K562 (cell line): Measurements from ENCODE around the gene SUPT3H. TPM values are rescaled to one million over a fixed set of nuclear protein-coding genes. Genes with fewer than 3 reads are reported as not detected.

Source experiments
- ATAC-seq: fragments of 200-7000 bp; cut with Tn5 transposase; 3 replicates; pipeline ENCODE4 v1.9.1; 2020; ENCODE audit warnings: moderate library complexity
- BruUV-seq: library from RNA; stranded (reverse); fragments of 400-500 nt; replicated peaks from 2 replicates; lab custom pipeline; 2021; lab: Mats Ljungman, UMichigan
- CTCF ChIA-PET: fragments of 300-600 bp; formaldehyde crosslinking; extraction: SDS; loops from one replicate; lab custom pipeline; 2021; ENCODE audit warnings: low intra/inter-chr PET ratio; lab: Yijun Ruan, JAX
- POLR2A ChIA-PET: fragments of 300-600, 350-650 bp; sonication (Branson Sonifier 250); formaldehyde crosslinking; extraction: SDS; loops from one replicate; lab custom pipeline; 2021; ENCODE audit warnings: antibody characterized with exemption, inconsistent platforms; lab: Yijun Ruan, JAX
- DNase-seq, 4 experiments: peaks; one replicate each; pipeline versions ENCODE4 v3.0.0 to v3.0.0-alpha.2; 2011 to 2018; ENCODE audit warnings: low spot score in 3 of 4, mixed read lengths in 3 of 4; ENCODE audit errors: extremely low read depth in 1 of 4
- FAIRE-seq: peaks from 2 replicates; lab custom pipeline; 2011; peaks lifted over from hg19 to GRCh38; lab: Jason Lieb, UNC
- H2AFZ ChIP-seq: 2 replicates; pipeline ENCODE4 v1.6.0; 2011; ENCODE audit warnings: low read depth, low read length, control low read depth, inconsistent platforms
- H3K27ac ChIP-seq: fragments of 200-600 bp; 3 replicates; pipeline ENCODE4 v1.8.0; 2011; ENCODE audit warnings: low read depth, mild to moderate bottlenecking, control low read depth, inconsistent platforms, low read length, moderate library complexity, mixed read lengths; ENCODE audit errors: extremely low read depth
- H3K27me3 ChIP-seq, 2 experiments: fragments of 300-600 bp in 1 of 2; 2 replicates in 1 of 2; 3 replicates in 1 of 2; pipeline versions ENCODE4 v1.6.0 to v1.8.0; 2011; ENCODE audit warnings: inconsistent platforms in 2 of 2, low read length in 2 of 2, mild to moderate bottlenecking in 1 of 2, mixed read lengths in 1 of 2, moderate library complexity in 1 of 2; ENCODE audit not compliant: control insufficient read depth in 2 of 2, insufficient read depth in 2 of 2
- H3K36me3 ChIP-seq: fragments of 300-600 bp; 3 replicates; pipeline ENCODE4 v1.8.0; 2011; ENCODE audit warnings: mild to moderate bottlenecking, low read length, inconsistent platforms; ENCODE audit not compliant: control insufficient read depth, insufficient read depth
- H3K4me1 ChIP-seq, 2 experiments: fragments of 200-600 bp in 1 of 2; replicated peaks in 1 of 2; 2 replicates in 1 of 2; 3 replicates in 1 of 2; pipeline versions ENCODE4 v1.5.1 to v1.8.0; 2011; ENCODE audit warnings: inconsistent platforms in 2 of 2, low read length in 2 of 2, mild to moderate bottlenecking in 1 of 2, mixed read lengths in 1 of 2, moderate library complexity in 1 of 2; ENCODE audit not compliant: control insufficient read depth in 2 of 2, insufficient read depth in 2 of 2
- H3K4me2 ChIP-seq: 2 replicates; pipeline ENCODE4 v1.6.1; 2011; ENCODE audit warnings: low read length, control low read depth, inconsistent platforms, mixed read lengths; ENCODE audit not compliant: insufficient read depth
- H3K4me3 ChIP-seq: fragments of 200-600 bp; sonication (generic), shearing (Covaris generic); 2 replicates; pipeline ENCODE4 v1.5.1; 2016; ENCODE audit warnings: control low read depth, inconsistent platforms
- H3K79me2 ChIP-seq: fragments of 200-600 bp; 3 replicates; pipeline ENCODE4 v1.8.0; 2011; ENCODE audit warnings: low read length, inconsistent platforms; ENCODE audit not compliant: control insufficient read depth, insufficient read depth
- H3K9ac ChIP-seq, 2 experiments: 2 replicates each; pipeline versions ENCODE4 v1.6.0 to v1.6.1; 2011; ENCODE audit warnings: low read depth in 2 of 2, low read length in 2 of 2, control low read depth in 1 of 2, inconsistent platforms in 1 of 2, mild to moderate bottlenecking in 1 of 2, mixed read lengths in 1 of 2; ENCODE audit not compliant: insufficient read depth in 1 of 2
- H3K9me1 ChIP-seq: one replicate; pipeline ENCODE4 v1.6.0; 2011; ENCODE audit warnings: inconsistent platforms, mild to moderate bottlenecking, low read length, moderate library complexity; ENCODE audit not compliant: control insufficient read depth, insufficient read depth
- H3K9me3 ChIP-seq: replicated peaks from 2 replicates; pipeline ENCODE4 v1.5.1; 2011; ENCODE audit warnings: low read depth, low read length, inconsistent platforms; ENCODE audit not compliant: control insufficient read depth, insufficient read depth
- H4K20me1 ChIP-seq: replicated peaks from 2 replicates; pipeline ENCODE4 v1.6.1; 2011; ENCODE audit warnings: low read length, inconsistent platforms, mixed read lengths; ENCODE audit not compliant: control insufficient read depth, insufficient read depth
- FOXA3 ChIP-seq, 2 experiments: fragments of 450-650 bp in 1 of 2; sonication (generic) in 1 of 2; formaldehyde crosslinking; IDR thresholded peaks in 1 of 2; conservative IDR thresholded peaks in 1 of 2; 2 replicates each; pipeline versions ENCODE4 v1.4.0 to v1.8.0; 2020 to 2022; ENCODE audit warnings: mild to moderate bottlenecking in 2 of 2, missing genetic modification reagents in 1 of 2
- HDAC2 ChIP-seq: fragments of 450-650 bp; IDR thresholded peaks from 2 replicates; pipeline ENCODE4 v1.6.1; 2016; ENCODE audit warnings: mild to moderate bottlenecking
- HDGF ChIP-seq: fragments of 450-650 bp; IDR thresholded peaks from 2 replicates; pipeline ENCODE4 v1.6.1; 2016
- IFI16 ChIP-seq: fragments of 250-450 bp; sonication (Bioruptor Pico); IDR thresholded peaks from 2 replicates; pipeline ENCODE4 v2.1.2; 2022; ENCODE audit warnings: mild to moderate bottlenecking, inconsistent platforms
- MTF1 ChIP-seq: fragments of 250-450 bp; sonication (Bioruptor Pico); IDR thresholded peaks from 2 replicates; pipeline ENCODE4 v1.9.0; 2021; ENCODE audit warnings: moderate library complexity, mild to moderate bottlenecking, inconsistent platforms, borderline replicate concordance
- POU5F1 ChIP-seq: fragments of 150-350 bp; IDR thresholded peaks from 2 replicates; pipeline ENCODE4 v1.6.1; 2014; ENCODE audit warnings: borderline replicate concordance, low read length, low read depth, mild to moderate bottlenecking; ENCODE audit not compliant: partially characterized antibody
- TEAD2 ChIP-seq: fragments of 450-650 bp; IDR thresholded peaks from 2 replicates; pipeline ENCODE4 v1.6.1; 2016; ENCODE audit warnings: missing genetic modification characterization, control low read depth, missing compliant biosample characterization
- ZNF174 ChIP-seq: fragments of 250-450 bp; sonication (Bioruptor Pico); IDR thresholded peaks from 2 replicates; pipeline ENCODE4 v1.4.0; 2020; ENCODE audit warnings: mild to moderate bottlenecking
- WGBS: fragments of 100-300 bp; shearing (Covaris generic); methylation state at CpG from one replicate; pipeline ENCODE4 v1.1.6; 2016; ENCODE audit warnings: low coverage, mixed read lengths; ENCODE audit not compliant: insufficient coverage; ENCODE audit errors: missing lambda C conversion rate; 5-methylcytosine and 5-hydroxymethylcytosine counted together
- in situ Hi-C: fragments of 300-500 bp; cut with MboI; formaldehyde crosslinking; loops from 4 replicates; pipeline ENCODE4 v1.15.0; 2018; ENCODE audit warnings: inconsistent platforms, mixed read lengths
- intact Hi-C: fragments of 100-400 bp; cut with micrococcal nuclease; formaldehyde crosslinking; loops from 2 replicates; pipeline ENCODE4 v1.14.2; 2022
- polyA plus RNA-seq, 8 experiments: library from polyadenylated mRNA; depleted of rRNA in 4 of 8; stranded (reverse) in 5 of 8; unstranded in 3 of 8; fragments of >200 nt; fragmentation: Nextera tagmentation in 2 of 8; fragmentation: Illumina TruSeq in 1 of 8; extraction: Ambion mirVana in 2 of 8; extraction: Trizol in 1 of 8; gene quantifications; 2 replicates each; pipeline versions ENCODE4 v1.2.1 to v1.2.3, GENCODE V29; 2011 to 2014; ENCODE audit warnings: inconsistent platforms in 1 of 8, missing spikeins in 1 of 8
- total RNA-seq, 7 experiments: library from RNA; depleted of rRNA in 6 of 7; stranded (reverse); fragments of >200 nt in 6 of 7; fragmentation: Illumina TruSeq in 2 of 7; extraction: Trizol in 2 of 7; gene quantifications; 2 replicates each; pipeline versions ENCODE4 v1.2.1 to v1.2.3, GENCODE V29; 2011 to 2021; ENCODE audit warnings: low replicate concordance in 1 of 7
- TF ChIP-seq, protein P1 (sequence below): sonication (generic); formaldehyde crosslinking; IDR thresholded peaks from 2 replicates; pipeline ENCODE4 v1.8.1; 2023; ENCODE audit warnings: mild to moderate bottlenecking, missing genetic modification reagents
- TF ChIP-seq, protein P2 (sequence below): IDR thresholded peaks from 2 replicates; pipeline ENCODE4 v1.6.1; 2011; ENCODE audit not compliant: insufficient read length; ENCODE audit errors: extremely low read depth

The SUPT3H gene
- total and polyA plus RNA-seq, 9 of the 15 experiments (the other 6 are each of a cell fraction or from before 2014, with no cell fraction given), result 7.2 to 16.3 (median 11.9) TPM

DNA sequence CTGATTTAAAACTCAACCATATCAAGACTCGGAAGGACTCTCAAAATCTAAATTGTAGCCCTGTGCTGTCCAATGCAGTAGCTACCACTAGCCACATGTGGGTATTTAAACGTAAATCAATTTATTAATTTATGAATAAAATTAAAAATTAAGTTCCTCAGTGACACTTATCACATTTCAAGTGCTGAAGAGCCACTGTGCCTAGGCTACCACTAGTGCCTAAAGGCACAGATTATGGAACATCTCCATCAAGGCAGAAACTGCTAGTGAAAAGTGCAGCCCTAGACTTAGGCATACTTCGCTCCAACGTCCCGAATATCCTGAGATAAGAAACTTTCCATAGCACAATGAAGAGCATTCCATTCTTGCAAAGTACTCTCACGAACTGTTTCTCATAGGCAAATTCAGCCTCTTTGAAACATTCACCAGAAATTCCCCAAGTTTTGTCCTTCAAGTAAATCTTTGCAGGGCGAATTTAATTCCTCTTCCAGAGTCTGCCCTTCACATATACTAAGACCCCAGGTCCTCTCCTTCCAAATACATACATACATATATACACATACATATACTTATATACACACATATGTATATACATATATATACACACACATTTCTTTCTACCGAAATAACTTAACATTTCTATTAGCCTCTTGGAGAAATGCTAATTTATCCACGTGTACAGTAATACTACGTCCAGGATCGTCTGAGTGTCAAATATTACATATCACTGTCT is 1.3 kb downstream of the SUPT3H start:
- DNase-seq (peak in 1 of 4 experiments; percentile 40), FAIRE-seq (peak; percentile 44), ATAC-seq (no peak)
- Histone ChIP-seq H3K79me2 (peaks cover 32% of the 10 kb centered on the region), H3K4me1 (peaks cover 2 to 9% of the 10 kb centered on the region in 2 experiments; a peak in 1 of 5 replicates), H4K20me1 (no peaks in the 10 kb centered on the region), H3K4me3 (peak overlapping the region; percentile 67), H3K36me3 (no peaks in the 10 kb centered on the region), H3K9ac (peak overlapping the region; percentile 89 to 100), H2AFZ (peak overlapping the region; percentile 82), H3K9me3 (no peaks in the 10 kb centered on the region), H3K4me2 (peak overlapping the region; percentile 95), H3K27me3 (no peaks in the 10 kb centered on the region), H3K9me1 (no peaks in the 10 kb centered on the region), H3K27ac (peak overlapping the region; percentile 93)
- intact Hi-C loops (loop anchor here (5.0 to 10.0 kb wide), 4 partner anchors 41 to 904 kb away; no protein-coding TSS in a partner anchor), in situ Hi-C loops (no loop called here)
- 5% methylated on average over 11 of the region's 11 CpGs for WGBS
- ChIA-PET POLR2A (interaction anchor here (0.6 to 2.4 kb wide), 8 partner anchors 10 to 585 kb away, joined by 3 to 17 read pairs (median 4); no protein-coding TSS in a partner anchor), CTCF (interaction anchor here (0.6 kb wide), 1 partner anchor 44 kb away, joined by 8 read pairs; no protein-coding TSS in a partner anchor)
- BruUV-seq, result no TSS peak
- no peak for TF ChIP-seq POU5F1
- TF ChIP-seq, protein P1, sequence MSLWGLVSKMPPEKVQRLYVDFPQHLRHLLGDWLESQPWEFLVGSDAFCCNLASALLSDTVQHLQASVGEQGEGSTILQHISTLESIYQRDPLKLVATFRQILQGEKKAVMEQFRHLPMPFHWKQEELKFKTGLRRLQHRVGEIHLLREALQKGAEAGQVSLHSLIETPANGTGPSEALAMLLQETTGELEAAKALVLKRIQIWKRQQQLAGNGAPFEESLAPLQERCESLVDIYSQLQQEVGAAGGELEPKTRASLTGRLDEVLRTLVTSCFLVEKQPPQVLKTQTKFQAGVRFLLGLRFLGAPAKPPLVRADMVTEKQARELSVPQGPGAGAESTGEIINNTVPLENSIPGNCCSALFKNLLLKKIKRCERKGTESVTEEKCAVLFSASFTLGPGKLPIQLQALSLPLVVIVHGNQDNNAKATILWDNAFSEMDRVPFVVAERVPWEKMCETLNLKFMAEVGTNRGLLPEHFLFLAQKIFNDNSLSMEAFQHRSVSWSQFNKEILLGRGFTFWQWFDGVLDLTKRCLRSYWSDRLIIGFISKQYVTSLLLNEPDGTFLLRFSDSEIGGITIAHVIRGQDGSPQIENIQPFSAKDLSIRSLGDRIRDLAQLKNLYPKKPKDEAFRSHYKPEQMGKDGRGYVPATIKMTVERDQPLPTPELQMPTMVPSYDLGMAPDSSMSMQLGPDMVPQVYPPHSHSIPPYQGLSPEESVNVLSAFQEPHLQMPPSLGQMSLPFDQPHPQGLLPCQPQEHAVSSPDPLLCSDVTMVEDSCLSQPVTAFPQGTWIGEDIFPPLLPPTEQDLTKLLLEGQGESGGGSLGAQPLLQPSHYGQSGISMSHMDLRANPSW (CRISPR knock-in tag), result 0 out of 2 replicates have a peak, but pooled peaks have one; percentile 14
- no peak for TF ChIP-seq MTF1
- TF ChIP-seq FOXA3 (CRISPR knock-in tag; conservative IDR thresholded peaks at IDR 0.05 in 1 of 2, IDR thresholded peaks at IDR 0.05 in 1 of 2), result no peak
- no peak for TF ChIP-seq HDGF
- TF ChIP-seq IFI16 (CRISPR knock-in tag), result no peak
- TF ChIP-seq, protein P2, sequence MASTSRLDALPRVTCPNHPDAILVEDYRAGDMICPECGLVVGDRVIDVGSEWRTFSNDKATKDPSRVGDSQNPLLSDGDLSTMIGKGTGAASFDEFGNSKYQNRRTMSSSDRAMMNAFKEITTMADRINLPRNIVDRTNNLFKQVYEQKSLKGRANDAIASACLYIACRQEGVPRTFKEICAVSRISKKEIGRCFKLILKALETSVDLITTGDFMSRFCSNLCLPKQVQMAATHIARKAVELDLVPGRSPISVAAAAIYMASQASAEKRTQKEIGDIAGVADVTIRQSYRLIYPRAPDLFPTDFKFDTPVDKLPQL, result no peak
- 0 out of 2 replicates have a peak, but pooled peaks have one; percentile 5 for TF ChIP-seq HDAC2
- no peak for TF ChIP-seq ZNF174 (CRISPR knock-in tag)
- TF ChIP-seq TEAD2 (tag), result no peak
